HepG2 (cell line): ENCODE results near the gene TRA2B. TPM values are rescaled to one million over a fixed set of nuclear protein-coding genes. Genes with fewer than 3 reads are reported as not detected.
A peak's percentile ranks its signal among the peaks of the same experiment; 100 is the strongest.

Experiments used
- AGO2 ChIP-seq: fragments of 200-400 bp; formaldehyde crosslinking; optimal IDR thresholded peaks from 2 replicates; pipeline ENCODE3; 2017; ENCODE audit warnings: mild to moderate bottlenecking, low read depth, low read length, moderate library complexity
- ATF7 ChIP-seq, 2 experiments: fragments of 450-650 bp in 1 of 2; sonication (generic) in 1 of 2; formaldehyde crosslinking in 1 of 2; IDR thresholded peaks; 2 replicates each; pipeline versions ENCODE4 v1.4.0 to v1.6.1; 2016 to 2020; ENCODE audit warnings: antibody characterized with exemption in 1 of 2, mild to moderate bottlenecking in 1 of 2, missing genetic modification reagents in 1 of 2
- DMAP1 ChIP-seq: IDR thresholded peaks from 2 replicates; pipeline ENCODE4 v1.6.1; 2016
- FOXA3 ChIP-seq: IDR thresholded peaks from 2 replicates; pipeline ENCODE4 v1.6.1; 2016; ENCODE audit warnings: missing genetic modification reagents, missing compliant biosample characterization
- GPN1 ChIP-seq: sonication (generic); formaldehyde crosslinking; IDR thresholded peaks from 2 replicates; pipeline ENCODE4 v1.5.1; 2020; ENCODE audit warnings: missing genetic modification reagents, borderline replicate concordance
- JUND ChIP-seq: sonication (generic); formaldehyde crosslinking; IDR thresholded peaks from 2 replicates; pipeline ENCODE4 v1.8.0; 2022; ENCODE audit warnings: mild to moderate bottlenecking, missing genetic modification reagents
- NAIF1 ChIP-seq: sonication (generic); formaldehyde crosslinking; IDR thresholded peaks from 2 replicates; pipeline ENCODE4 v1.5.0; 2020; ENCODE audit warnings: mild to moderate bottlenecking, missing genetic modification reagents, borderline replicate concordance
- NCOR1 ChIP-seq: fragments of 200-600 bp; sonication (generic); IDR thresholded peaks from 2 replicates; pipeline ENCODE4 v1.7.0; 2017; ENCODE audit warnings: antibody characterized with exemption, low read length, borderline replicate concordance
- PRMT3 ChIP-seq: sonication (generic); formaldehyde crosslinking; IDR thresholded peaks from 2 replicates; pipeline ENCODE4 v1.8.1; 2022; ENCODE audit warnings: low read depth, mild to moderate bottlenecking, moderate library complexity, missing genetic modification reagents, borderline replicate concordance
- RBM39 ChIP-seq: fragments of 200-400 bp; formaldehyde crosslinking; IDR thresholded peaks from one replicate; pipeline ENCODE4 v1.6.1; 2018; ENCODE audit warnings: antibody characterized with exemption, mild to moderate bottlenecking, low read depth, low read length; ENCODE audit not compliant: poor library complexity, severe bottlenecking
- SUZ12 ChIP-seq: fragments of 150-350 bp; IDR thresholded peaks from 2 replicates; pipeline ENCODE4 v1.6.1; 2014; ENCODE audit warnings: low read depth, low read length
- ZNF232 ChIP-seq: sonication (generic); formaldehyde crosslinking; IDR thresholded peaks from 2 replicates; pipeline ENCODE4 v1.4.0; 2020; ENCODE audit warnings: missing genetic modification reagents, borderline replicate concordance
- ZNF292 ChIP-seq: sonication (generic); formaldehyde crosslinking; IDR thresholded peaks from 2 replicates; pipeline ENCODE4 v1.8.1; 2022; ENCODE audit warnings: mild to moderate bottlenecking, low read depth, missing genetic modification reagents, borderline replicate concordance
- ZNF296 ChIP-seq: sonication (generic); formaldehyde crosslinking; conservative IDR thresholded peaks from 2 replicates; pipeline ENCODE4 v1.5.0; 2020; ENCODE audit warnings: mild to moderate bottlenecking, missing genetic modification reagents
- ZNF644 ChIP-seq: IDR thresholded peaks from 2 replicates; pipeline ENCODE4 v1.6.1; 2016; ENCODE audit warnings: low read depth
- polyA plus RNA-seq, 8 experiments: library from polyadenylated mRNA; depleted of rRNA in 3 of 8; stranded (reverse) in 7 of 8; unstranded in 1 of 8; fragments of >200 nt; fragmentation: Illumina TruSeq in 4 of 8; extraction: Trizol in 4 of 8; gene quantifications; 2 replicates each; pipeline versions ENCODE4 v1.2.1 to v1.2.3, GENCODE V29; 2011 to 2016; ENCODE audit warnings: low read depth in 4 of 8, missing spikeins in 1 of 8, mixed read lengths in 1 of 8; ENCODE audit not compliant: insufficient read depth in 1 of 8
- total RNA-seq, 5 experiments: library from RNA; depleted of rRNA; stranded (reverse); fragments of >200 nt; fragmentation: Illumina TruSeq; extraction: Trizol; gene quantifications; 2 replicates each; pipeline ENCODE4 v1.2.3, GENCODE V29; 2016; ENCODE audit warnings: low read depth in 1 of 5
- TF ChIP-seq, protein P1 (sequence below): sonication (generic); formaldehyde crosslinking; IDR thresholded peaks from 2 replicates; pipeline ENCODE4 v1.5.1; 2020; ENCODE audit warnings: missing genetic modification reagents, mild to moderate bottlenecking, borderline replicate concordance
- TF ChIP-seq, protein P2 (sequence below): IDR thresholded peaks from 2 replicates; pipeline ENCODE4 v1.6.1; 2016; ENCODE audit warnings: low read depth
- TF ChIP-seq, protein P3 (sequence below): sonication (generic); formaldehyde crosslinking; IDR thresholded peaks from 2 replicates; pipeline ENCODE4 v1.4.0; 2020; ENCODE audit warnings: missing genetic modification reagents
- TF ChIP-seq, protein P4 (sequence below): sonication (generic); formaldehyde crosslinking; IDR thresholded peaks from 2 replicates; pipeline ENCODE4 v1.8.1; 2022; ENCODE audit warnings: low read depth, mild to moderate bottlenecking, missing genetic modification reagents

Gene TRA2B
- total and polyA plus RNA-seq, 2 of the 13 experiments (the other 11 are each of a cell fraction or from before 2014, with no cell fraction given): 105 to 241 TPM

DNA sequence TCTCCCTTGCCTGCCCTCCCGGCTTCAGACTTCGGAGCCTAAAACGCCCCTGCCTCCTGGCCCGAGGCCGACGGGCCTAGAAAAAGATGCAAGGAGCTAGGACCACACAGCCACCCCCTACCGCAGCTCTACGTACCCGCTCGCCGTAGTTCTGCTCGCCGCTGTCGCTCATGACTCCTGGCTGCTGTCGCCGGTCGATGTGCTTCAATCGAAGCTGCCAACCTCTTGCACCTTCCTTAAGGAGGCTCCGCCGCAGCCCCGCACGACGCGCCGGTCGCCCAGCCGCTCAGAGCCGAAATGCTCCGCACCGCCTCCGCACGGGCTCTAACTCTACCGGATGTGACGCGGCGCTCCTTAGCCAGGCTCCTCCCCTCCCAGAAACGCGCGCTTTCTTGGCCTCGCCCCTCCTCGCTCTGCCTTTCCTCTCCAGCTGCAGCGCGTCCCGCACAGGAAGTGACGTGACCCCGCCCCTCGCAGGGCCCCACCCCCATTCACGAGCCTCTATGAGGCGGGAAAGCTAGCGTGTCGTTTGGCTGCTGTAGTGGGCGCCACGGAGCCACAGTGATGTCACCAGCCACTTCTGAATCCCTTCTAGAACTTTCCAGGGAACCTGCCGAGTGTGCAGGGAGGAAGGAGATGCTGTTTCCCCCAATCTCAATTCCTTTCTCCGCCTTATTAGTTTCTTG, at the start of gene TRA2B (continued):
- TF ChIP-seq FOXA3 (CRISPR knock-in tag) (peak; percentile 59; the same call in 1 of the 2 replicates), DMAP1 (no peak; the same call in 1 of the 2 replicates), ZNF232 (peak; percentile 97), AGO2 (peak; percentile 98), PRMT3 (0 out of 2 replicates have a peak, but pooled peaks have one; percentile 69), SUZ12 (no peak), ZNF296 (CRISPR knock-in tag) (no peak; the same call in 1 of the 2 replicates), GPN1 (CRISPR knock-in tag) (no peak), NCOR1 (peak; percentile 15; the same call in 1 of the 2 replicates), NAIF1 (CRISPR knock-in tag) (peak; percentile 93), JUND (CRISPR knock-in tag) (0 out of 2 replicates have a peak, but pooled peaks have one; percentile 71), RBM39 (peak; percentile 91), ZNF292 (CRISPR knock-in tag) (no peak), ATF7 (IDR thresholded peaks at IDR 0.05) (peak; percentile 75), ATF7 (CRISPR knock-in tag; IDR thresholded peaks at IDR 0.05) (peak; percentile 86), ZNF644 (CRISPR knock-in tag) (no peak)
- TF ChIP-seq, protein P1, sequence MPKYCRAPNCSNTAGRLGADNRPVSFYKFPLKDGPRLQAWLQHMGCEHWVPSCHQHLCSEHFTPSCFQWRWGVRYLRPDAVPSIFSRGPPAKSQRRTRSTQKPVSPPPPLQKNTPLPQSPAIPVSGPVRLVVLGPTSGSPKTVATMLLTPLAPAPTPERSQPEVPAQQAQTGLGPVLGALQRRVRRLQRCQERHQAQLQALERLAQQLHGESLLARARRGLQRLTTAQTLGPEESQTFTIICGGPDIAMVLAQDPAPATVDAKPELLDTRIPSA (CRISPR knock-in tag): peak; percentile 79; the same call in 1 of the 2 replicates
- TF ChIP-seq, protein P2, sequence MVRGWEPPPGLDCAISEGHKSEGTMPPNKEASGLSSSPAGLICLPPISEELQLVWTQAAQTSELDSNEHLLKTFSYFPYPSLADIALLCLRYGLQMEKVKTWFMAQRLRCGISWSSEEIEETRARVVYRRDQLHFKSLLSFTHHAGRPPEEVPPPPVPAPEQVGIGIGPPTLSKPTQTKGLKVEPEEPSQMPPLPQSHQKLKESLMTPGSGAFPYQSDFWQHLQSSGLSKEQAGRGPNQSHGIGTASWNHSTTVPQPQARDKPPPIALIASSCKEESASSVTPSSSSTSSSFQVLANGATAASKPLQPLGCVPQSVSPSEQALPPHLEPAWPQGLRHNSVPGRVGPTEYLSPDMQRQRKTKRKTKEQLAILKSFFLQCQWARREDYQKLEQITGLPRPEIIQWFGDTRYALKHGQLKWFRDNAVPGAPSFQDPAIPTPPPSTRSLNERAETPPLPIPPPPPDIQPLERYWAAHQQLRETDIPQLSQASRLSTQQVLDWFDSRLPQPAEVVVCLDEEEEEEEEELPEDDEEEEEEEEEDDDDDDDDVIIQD: peak; percentile 48
- TF ChIP-seq, protein P3, sequence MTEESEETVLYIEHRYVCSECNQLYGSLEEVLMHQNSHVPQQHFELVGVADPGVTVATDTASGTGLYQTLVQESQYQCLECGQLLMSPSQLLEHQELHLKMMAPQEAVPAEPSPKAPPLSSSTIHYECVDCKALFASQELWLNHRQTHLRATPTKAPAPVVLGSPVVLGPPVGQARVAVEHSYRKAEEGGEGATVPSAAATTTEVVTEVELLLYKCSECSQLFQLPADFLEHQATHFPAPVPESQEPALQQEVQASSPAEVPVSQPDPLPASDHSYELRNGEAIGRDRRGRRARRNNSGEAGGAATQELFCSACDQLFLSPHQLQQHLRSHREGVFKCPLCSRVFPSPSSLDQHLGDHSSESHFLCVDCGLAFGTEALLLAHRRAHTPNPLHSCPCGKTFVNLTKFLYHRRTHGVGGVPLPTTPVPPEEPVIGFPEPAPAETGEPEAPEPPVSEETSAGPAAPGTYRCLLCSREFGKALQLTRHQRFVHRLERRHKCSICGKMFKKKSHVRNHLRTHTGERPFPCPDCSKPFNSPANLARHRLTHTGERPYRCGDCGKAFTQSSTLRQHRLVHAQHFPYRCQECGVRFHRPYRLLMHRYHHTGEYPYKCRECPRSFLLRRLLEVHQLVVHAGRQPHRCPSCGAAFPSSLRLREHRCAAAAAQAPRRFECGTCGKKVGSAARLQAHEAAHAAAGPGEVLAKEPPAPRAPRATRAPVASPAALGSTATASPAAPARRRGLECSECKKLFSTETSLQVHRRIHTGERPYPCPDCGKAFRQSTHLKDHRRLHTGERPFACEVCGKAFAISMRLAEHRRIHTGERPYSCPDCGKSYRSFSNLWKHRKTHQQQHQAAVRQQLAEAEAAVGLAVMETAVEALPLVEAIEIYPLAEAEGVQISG (CRISPR knock-in tag): peak; percentile 84
- TF ChIP-seq, protein P4, sequence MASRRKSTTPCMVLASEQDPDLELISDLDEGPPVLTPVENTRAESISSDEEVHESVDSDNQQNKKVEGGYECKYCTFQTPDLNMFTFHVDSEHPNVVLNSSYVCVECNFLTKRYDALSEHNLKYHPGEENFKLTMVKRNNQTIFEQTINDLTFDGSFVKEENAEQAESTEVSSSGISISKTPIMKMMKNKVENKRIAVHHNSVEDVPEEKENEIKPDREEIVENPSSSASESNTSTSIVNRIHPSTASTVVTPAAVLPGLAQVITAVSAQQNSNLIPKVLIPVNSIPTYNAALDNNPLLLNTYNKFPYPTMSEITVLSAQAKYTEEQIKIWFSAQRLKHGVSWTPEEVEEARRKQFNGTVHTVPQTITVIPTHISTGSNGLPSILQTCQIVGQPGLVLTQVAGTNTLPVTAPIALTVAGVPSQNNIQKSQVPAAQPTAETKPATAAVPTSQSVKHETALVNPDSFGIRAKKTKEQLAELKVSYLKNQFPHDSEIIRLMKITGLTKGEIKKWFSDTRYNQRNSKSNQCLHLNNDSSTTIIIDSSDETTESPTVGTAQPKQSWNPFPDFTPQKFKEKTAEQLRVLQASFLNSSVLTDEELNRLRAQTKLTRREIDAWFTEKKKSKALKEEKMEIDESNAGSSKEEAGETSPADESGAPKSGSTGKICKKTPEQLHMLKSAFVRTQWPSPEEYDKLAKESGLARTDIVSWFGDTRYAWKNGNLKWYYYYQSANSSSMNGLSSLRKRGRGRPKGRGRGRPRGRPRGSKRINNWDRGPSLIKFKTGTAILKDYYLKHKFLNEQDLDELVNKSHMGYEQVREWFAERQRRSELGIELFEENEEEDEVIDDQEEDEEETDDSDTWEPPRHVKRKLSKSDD: peak; percentile 92
